Uterus (tissue), 4 donors: Measurements from ENCODE around the gene DGKG. TPM values are rescaled to one million over a fixed set of nuclear protein-coding genes. Genes with fewer than 3 reads are reported as not detected.

Experiments used
- DNase-seq, 2 donors: peaks; one replicate each; pipeline ENCODE4 v3.0.0-alpha.2; 2019 to 2020
- H3K27ac ChIP-seq, 2 donors: fragments of 200-600 bp; sonication (generic); 1 replicate in 1 of 2; 2 replicates in 1 of 2; pipeline ENCODE4 v1.5.1; 2016 to 2018
- H3K27me3 ChIP-seq, 2 donors: fragments of 200-600 bp; sonication (generic); one replicate each; pipeline ENCODE4 v1.5.1; 2018 to 2019; ENCODE audit warnings: control low read depth in 1 of 2
- H3K36me3 ChIP-seq, 2 donors: fragments of 200-600 bp; sonication (generic); one replicate each; pipeline ENCODE4 v1.5.1; 2019; ENCODE audit warnings: control low read depth in 1 of 2
- H3K4me1 ChIP-seq, 2 donors: fragments of 200-600 bp; sonication (generic); one replicate each; pipeline ENCODE4 v1.5.1; 2018 to 2019; ENCODE audit warnings: control low read depth in 1 of 2
- H3K4me3 ChIP-seq, 2 donors: fragments of 200-600 bp; sonication (generic); 1 replicate in 1 of 2; 2 replicates in 1 of 2; pipeline ENCODE4 v1.5.1; 2018 to 2019; ENCODE audit warnings: mild to moderate bottlenecking in 1 of 2
- H3K9me3 ChIP-seq, 2 donors: fragments of 200-600 bp; sonication (generic); one replicate each; pipeline ENCODE4 v1.5.1; 2019; ENCODE audit warnings: control low read depth in 1 of 2
- CTCF ChIP-seq, 4 experiments: fragments of 200-600 bp in 2 of 4; fragments of 450-650 bp in 2 of 4; sonication (generic) in 2 of 4; IDR thresholded peaks; one replicate each; pipeline ENCODE4 v1.5.1; 2016 to 2019; ENCODE audit warnings: antibody characterized with exemption in 4 of 4, mild to moderate bottlenecking in 2 of 4, moderate library complexity in 1 of 4
- POLR2A ChIP-seq, 2 donors: fragments of 450-650 bp; IDR thresholded peaks; one replicate each; pipeline ENCODE4 v1.6.1; 2016; ENCODE audit warnings: antibody characterized with exemption in 2 of 2, mild to moderate bottlenecking in 1 of 2, moderate library complexity in 1 of 2
- intact Hi-C: fragments of 100-400 bp; cut with DNase I; formaldehyde crosslinking; loops from one replicate; pipeline ENCODE4 v1.15.1; 2023; ENCODE audit warnings: low total_unique reads
- total RNA-seq, 4 donors: library from RNA; depleted of rRNA in 3 of 4; stranded (reverse); fragments of >200 nt in 3 of 4; gene quantifications; one replicate each; pipeline versions ENCODE4 v1.1.0 to v1.2.4, GENCODE V29; 2014 to 2023
- donor health status: DM: yes; HTN: yes; CAD: no.

The DGKG gene
- total RNA-seq, 4 donors from 2014 or later: 1.9 to 10.8 (median 6.7) TPM

- Histone ChIP-seq H3K4me3 (no peak overlapping the region), H3K36me3 (no peaks in the 10 kb centered on the region), H3K27me3 (no peaks in the 10 kb centered on the region), H3K9me3 (no peaks in the 10 kb centered on the region), H3K27ac (no peak overlapping the region), H3K4me1 (no peaks in the 10 kb centered on the region)
- TF ChIP-seq POLR2A (IDR thresholded peaks at IDR 0.05) (no peak), CTCF (IDR thresholded peaks at IDR 0.05) (no peak)
- DNase-seq: no peak
- intact Hi-C loops: no loop called here
Measured at GRCh38 chr3:186303965-186304364, 58.1 kb downstream of the DGKG start.

GRCh38 chr3:186299327-186299726 is 62.7 kb downstream of the DGKG start:
- H3K4me3 ChIP-seq: no peak overlapping the region
- H3K9me3 ChIP-seq: no peaks in the 10 kb centered on the region
- no peak for DNase-seq
- H3K36me3 ChIP-seq: no peaks in the 10 kb centered on the region
- intact Hi-C loops: no loop called here
- H3K27me3 ChIP-seq: no peaks in the 10 kb centered on the region
- H3K4me1 ChIP-seq: no peaks in the 10 kb centered on the region
- no peak overlapping the region for H3K27ac ChIP-seq
- TF ChIP-seq POLR2A (IDR thresholded peaks at IDR 0.05): no peak
- TF ChIP-seq CTCF (IDR thresholded peaks at IDR 0.05): no peak

- Histone ChIP-seq H3K9me3 (no peaks in the 10 kb centered on the region), H3K4me3 (no peak overlapping the region), H3K36me3 (no peaks in the 10 kb centered on the region), H3K4me1 (no peaks in the 10 kb centered on the region), H3K27me3 (no peaks in the 10 kb centered on the region), H3K27ac (no peak overlapping the region)
- TF ChIP-seq CTCF (IDR thresholded peaks at IDR 0.05) (no peak), POLR2A (IDR thresholded peaks at IDR 0.05) (no peak)
- DNase-seq: no peak
- intact Hi-C loops: no loop called here
Measured at GRCh38 chr3:186298876-186299275, 63.2 kb downstream of the DGKG start.

GRCh38 chr3:186290796-186291195 is 71.2 kb downstream of the DGKG start:
- Histone ChIP-seq H3K27me3 (no peaks in the 10 kb centered on the region), H3K27ac (no peak overlapping the region), H3K9me3 (no peaks in the 10 kb centered on the region), H3K4me1 (no peaks in the 10 kb centered on the region), H3K36me3 (no peaks in the 10 kb centered on the region), H3K4me3 (no peak overlapping the region)
- intact Hi-C loops: no loop called here
- no peak for DNase-seq
- no peak for TF ChIP-seq CTCF (IDR thresholded peaks at IDR 0.05)
- TF ChIP-seq POLR2A (IDR thresholded peaks at IDR 0.05): no peak

GRCh38 chr3:186287711-186288110 is 74.3 kb downstream of the DGKG start:
- no peak for DNase-seq
- no peak overlapping the region for H3K27ac ChIP-seq

More at GRCh38 chr3:186287711-186288110, 74.3 kb downstream of the DGKG start:
- H3K27me3 ChIP-seq: no peaks in the 10 kb centered on the region
- TF ChIP-seq CTCF (IDR thresholded peaks at IDR 0.05) (no peak), POLR2A (IDR thresholded peaks at IDR 0.05) (no peak)
- no peaks in the 10 kb centered on the region for H3K36me3 ChIP-seq
- H3K4me1 ChIP-seq: no peaks in the 10 kb centered on the region
- H3K9me3 ChIP-seq: no peaks in the 10 kb centered on the region
- H3K4me3 ChIP-seq: no peak overlapping the region
- intact Hi-C loops: no loop called here
